Hematopoietic multipotent progenitor cell (in vitro differentiated cells): ENCODE measurements around the gene ATP1B1. TPM values are rescaled to one million over a fixed set of nuclear protein-coding genes. Genes with fewer than 3 reads are reported as not detected.

Experiments used
- DNase-seq, 3 donors: peaks; one replicate each; pipeline ENCODE4 v3.0.0-alpha.2; 2011 to 2015; ENCODE audit warnings: low read depth in 2 of 3, low spot score in 2 of 3
- total RNA-seq: library from RNA; depleted of rRNA; stranded (reverse); fragments of >200 nt; gene quantifications from one replicate; pipeline ENCODE4 v1.2.3, GENCODE V29; 2012

ATP1B1 gene
- 14.3 TPM for total RNA-seq

DNA sequence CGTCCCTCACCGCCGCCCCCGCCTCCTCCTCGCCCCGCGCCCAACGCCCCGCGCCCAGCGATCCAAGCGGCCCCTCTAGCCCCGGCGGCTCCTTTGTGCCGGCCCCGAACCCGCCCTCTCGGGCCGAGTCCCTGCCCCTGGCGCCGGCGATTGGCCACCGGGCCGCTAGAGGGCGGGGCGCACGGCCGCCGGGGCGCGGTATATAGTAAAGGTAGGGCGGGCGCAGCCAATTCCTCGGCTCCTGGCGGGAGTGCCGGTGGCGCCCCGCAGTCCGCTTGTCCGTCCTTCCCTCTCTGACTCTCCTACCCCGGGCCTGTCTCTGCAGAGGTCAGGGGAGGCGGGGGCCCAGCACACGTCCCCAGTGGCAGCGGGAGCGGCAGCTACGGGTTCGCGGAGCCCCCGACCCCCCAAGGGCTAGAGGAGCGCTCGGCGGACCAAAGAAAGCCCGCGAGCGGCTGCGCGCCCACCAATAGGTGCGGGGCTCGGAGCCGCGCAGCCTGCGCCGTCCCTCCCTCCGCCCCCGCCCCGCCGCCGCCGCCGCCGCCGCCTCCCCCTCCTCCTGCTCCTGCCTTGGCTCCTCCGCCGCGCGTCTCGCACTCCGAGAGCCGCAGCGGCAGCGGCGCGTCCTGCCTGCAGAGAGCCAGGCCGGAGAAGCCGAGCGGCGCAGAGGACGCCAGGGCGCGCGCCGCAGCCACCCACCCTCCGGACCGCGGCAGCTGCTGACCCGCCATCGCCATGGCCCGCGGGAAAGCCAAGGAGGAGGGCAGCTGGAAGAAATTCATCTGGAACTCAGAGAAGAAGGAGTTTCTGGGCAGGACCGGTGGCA lies at the start of gene ATP1B1:
Gene ATP1B1 (plus strand): TSS at position 596 of the 826 bp plus-strand sequence. CDS start 140 bp downstream, at position 736.
- peak; percentile 53 to 91 (median 84) for DNase-seq

DNA sequence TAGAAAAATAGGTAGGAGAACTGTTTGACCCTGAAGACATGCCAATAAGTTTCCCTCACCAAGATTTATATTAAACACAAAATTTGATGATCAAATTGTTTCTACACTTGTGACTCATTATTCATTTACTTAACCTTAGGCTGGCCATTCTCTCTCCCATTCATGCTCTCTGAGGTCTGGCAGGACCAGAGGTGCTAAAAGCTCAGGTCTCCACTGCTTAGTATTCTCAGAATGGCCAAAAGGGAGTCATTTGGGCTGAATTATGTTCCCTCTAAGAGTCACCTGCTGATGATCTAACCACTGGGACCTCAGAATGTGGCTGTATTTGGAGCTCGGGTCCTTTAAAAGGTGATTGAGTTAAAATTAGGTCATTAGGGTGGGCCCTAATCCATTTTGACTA lies 47.1 kb upstream of the ATP1B1 start:
- DNase-seq: no peak

DNA sequence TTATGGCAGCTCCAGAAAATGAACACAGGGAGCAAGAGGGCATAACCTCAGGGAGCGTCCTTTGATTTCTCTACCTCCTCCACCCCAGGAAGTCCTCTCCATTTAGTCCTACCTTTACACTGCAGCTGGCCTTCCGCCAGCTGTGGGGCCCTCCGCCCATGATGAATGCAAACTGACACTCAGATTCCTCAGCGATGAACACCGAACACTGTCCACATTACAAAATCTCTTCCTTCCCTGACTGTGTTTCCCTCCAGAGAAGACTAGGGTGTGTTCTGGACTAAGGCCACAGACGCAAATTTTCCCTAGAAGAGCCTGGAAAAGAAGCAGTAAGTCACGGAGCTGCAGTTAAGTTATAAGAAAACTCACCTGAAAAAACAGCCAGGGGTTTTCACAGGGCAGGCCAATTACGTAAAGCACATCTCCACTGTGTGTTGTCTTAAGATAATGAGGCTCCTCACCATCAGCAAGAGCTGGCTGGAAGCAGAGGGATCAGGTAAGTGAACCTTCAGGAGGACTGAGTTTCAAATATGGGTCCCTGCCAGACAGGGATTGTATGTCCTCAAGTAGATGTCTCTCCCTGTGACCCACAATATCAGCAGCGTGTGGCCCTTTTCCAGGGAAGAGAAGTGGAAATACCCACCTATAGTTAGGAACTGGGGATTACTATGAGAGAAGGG lies 46.3 kb upstream of the ATP1B1 start:
- DNase-seq: no peak

DNA sequence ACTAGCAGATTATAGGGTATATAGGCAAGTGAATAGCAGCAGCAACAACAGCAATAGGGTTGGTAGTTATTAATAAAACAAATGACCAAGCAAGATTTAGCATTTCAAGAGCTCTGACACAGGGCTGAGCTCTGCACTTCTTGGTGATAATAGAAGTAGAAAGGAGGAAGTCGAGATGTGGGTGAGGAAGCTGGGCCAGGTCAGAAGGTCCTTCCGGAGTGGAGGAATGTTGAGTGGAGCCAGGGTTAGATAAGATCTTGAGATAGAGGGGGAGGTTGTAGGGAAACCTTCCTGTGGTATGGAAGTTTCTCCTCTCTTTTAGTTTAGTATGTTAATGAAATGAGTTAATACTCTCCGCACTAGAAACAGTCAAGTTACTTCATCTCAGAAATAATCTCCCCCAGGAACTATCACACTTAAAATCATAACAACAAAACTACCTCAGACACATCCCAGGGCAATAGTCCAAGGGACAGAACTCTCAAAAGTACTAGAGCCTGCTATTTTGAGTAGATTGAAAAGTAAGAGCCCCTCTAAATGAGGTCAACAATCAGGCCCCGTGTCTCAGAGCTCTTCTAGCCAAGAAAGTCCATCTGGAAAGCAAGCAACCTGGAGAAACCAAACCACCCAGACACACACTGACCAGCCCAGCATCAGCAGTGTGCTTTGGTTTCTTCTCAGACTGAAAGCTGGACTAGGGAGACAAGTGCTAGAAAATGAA lies 45.4 kb upstream of the ATP1B1 start:
- peak in 1 of 3 donors; percentile 53 for DNase-seq

DNA sequence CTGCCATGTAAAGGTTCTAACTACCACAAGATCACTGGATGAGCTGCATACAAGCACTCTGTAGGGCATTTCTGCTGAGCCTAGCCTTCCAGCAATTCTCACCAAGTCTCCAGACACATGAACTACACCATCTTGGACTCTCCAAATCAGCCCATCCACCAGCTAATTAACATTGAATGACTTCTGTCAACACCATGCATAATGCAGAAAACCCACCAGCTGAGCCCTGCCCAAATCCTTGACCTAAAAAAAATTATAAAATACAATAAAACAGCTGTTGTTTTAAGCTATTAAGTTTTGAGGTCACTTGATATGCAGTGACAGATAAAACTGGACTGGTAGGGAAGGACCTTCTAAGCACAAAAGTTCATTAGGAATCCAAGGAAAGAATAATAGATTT lies 44.3 kb upstream of the ATP1B1 start:
- DNase-seq: no peak

DNA sequence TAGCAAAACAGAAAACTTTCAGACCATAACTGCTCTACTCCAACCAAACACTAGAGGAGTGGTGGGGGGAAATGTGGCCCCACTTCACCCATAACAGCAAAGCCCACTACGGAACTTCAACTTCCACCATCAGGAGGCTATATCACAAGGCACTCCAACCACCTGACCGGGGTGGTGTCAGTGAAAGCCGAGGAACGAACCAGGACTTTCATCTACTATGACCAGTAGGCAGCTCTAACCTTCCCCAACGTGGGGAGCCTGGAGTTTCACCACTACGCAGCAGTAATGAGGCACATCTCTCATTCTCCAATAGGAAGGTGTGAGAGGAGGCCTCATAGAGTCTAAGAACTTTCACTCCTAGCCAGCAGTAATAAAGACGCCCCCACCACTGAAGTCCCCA lies 42.4 kb upstream of the ATP1B1 start:
- DNase-seq: no peak

DNA sequence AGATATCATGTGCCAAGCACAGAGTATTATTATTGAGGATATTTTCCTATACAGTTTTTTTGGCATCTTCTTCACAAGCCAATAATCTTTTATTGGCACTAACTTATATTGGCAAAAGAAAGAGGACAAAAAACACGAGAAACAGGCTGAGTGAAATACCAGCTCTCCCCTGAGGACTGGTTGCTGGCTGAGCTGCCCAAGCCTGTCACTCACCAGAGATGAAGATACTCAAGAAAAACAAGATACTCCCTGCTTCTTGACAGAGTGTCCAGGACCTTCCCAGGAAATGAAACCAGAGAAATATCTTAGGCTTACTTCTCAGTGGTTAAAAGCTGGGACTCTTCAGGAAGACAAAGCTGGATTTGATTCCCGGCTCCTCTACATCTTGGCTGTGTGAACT lies 35.9 kb upstream of the ATP1B1 start:
- no peak for DNase-seq

DNA sequence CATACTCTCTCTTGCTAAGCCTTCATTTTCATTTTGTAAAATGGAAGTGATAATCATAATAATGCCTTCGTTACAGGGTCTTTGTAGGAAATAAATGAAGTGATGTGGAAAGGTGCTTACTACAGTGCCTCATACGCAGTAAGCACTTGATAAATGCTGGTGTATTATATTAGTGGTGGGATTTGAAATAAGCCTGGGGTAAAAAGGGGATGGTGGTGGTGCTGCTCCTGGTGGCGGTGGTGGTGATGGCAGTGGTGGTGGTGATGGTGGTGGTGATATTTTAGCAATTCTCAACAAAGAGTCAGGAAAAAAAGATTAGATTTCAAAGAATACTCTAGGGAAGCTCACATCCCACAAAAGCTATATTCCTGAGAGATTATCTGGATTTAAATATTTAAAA lies 35.5 kb upstream of the ATP1B1 start:
- DNase-seq: no peak

DNA sequence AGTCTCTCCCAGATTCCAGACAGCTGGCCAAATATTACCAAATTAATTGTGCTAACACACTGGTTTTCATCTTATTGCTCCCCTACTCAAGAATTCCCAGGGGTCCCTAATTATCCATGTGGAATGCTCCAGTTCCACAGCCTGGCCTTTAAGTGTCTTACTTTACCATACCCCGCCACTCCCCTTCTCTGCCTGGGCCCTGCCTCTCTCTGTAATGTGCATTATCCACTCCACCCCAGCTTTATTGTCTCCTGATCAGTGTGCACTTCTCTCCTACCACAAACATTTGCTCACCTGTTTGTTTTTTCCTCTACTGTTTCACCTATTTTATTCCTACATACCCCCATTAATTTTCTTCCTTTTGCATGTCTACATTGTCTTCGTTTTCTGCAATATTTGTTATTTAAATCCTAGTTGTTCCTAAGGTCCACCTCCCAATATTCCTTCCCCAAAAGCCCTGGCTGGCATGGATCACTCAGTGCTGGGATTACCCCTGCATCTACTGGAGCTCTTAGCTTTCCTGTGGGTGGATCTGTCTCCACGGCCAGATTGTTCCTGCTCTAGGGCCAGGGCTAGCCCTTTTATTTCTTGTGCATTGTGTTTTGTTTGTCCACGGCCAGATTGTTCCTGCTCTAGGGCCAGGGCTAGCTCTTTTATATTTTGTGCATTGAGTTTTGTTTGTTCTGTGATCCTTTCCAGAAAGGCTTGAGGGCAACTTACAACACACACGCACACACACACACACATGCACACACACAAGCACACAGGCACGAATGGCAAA lies 33.4 kb upstream of the ATP1B1 start:
- DNase-seq: no peak

DNA sequence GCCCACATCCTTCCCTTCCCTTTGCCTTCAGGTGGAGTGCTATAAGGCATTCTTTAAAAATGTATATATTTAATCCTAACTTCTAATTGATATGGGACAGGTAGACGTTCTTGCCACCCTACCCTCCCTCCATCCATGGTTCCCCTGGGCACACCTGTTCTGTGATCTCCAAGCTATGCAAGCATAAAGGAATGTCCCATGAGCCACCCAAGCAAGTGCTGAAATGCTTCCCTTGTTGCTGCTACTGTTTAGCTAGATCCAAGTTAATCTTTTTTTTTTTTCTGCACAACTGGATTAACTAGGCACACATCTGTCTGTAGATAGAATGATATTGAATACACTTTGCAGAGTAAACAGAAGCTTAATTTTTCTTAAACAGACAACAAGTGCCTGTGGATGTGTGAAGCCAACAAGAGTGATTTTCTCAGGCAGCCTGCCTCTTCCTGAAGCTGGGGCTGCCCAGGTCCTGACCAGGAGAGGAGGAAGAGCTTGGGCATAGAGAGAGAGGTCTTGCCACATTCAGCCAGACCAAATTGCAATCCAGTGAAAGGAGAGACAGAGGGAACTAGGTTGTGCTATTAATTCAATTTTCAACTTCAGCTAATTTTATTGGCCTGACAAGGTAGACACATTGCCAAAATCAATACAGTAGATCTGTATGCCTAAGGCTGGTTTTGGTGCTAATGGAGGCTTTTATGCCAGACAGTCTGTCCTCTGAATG lies 28.2 kb upstream of the ATP1B1 start:
- DNase-seq: no peak

DNA sequence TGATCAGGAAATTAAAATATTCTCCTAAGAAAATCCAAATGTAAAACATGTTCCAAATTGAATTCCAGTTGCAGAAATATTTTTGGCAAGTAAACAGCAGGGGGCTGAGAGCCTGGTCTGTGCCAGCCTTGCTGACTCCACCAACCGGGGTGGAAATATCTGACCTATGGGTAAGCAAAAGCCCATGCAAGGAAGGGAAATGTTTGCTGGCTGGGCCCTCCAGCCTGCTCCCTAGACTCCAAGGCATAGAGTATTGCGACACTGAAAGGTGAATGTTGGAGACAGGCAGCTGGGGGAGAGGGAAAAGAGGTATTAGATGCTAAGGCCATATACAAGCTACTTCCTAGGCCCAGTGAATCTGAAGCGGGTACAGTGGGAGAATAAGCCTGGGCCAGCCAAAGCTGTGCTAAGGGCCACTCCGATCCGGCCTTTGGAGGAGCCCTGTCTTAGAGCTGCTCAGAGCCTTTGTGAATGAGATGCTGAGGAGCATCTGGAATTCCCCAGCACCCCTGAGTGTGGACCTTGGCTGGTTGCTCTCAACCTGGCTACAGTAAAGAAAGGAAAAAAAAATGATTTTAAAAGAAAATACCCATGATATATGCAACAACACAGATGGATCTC lies 24.9 kb upstream of the ATP1B1 start:
- no peak for DNase-seq

DNA sequence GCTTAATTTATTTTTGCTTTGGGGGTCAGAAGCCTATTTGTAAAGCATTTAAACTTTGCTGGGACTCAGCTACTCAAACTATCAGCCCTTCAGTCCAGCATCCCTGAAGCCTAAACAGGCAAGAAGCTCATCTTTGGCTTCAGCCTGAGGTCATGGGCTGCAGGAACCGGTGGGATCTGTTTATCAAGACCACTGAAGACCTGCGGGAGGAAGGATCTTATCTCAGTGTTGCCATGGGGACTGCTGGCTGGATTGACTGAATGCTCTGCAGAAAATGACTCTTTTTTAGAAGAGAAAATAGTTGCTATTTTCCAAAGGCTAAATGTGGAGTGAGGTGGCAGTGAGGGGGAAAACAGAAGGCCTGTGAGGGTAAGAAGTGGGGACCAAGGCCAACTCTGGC lies 20.6 kb upstream of the ATP1B1 start:
- DNase-seq: no peak

DNA sequence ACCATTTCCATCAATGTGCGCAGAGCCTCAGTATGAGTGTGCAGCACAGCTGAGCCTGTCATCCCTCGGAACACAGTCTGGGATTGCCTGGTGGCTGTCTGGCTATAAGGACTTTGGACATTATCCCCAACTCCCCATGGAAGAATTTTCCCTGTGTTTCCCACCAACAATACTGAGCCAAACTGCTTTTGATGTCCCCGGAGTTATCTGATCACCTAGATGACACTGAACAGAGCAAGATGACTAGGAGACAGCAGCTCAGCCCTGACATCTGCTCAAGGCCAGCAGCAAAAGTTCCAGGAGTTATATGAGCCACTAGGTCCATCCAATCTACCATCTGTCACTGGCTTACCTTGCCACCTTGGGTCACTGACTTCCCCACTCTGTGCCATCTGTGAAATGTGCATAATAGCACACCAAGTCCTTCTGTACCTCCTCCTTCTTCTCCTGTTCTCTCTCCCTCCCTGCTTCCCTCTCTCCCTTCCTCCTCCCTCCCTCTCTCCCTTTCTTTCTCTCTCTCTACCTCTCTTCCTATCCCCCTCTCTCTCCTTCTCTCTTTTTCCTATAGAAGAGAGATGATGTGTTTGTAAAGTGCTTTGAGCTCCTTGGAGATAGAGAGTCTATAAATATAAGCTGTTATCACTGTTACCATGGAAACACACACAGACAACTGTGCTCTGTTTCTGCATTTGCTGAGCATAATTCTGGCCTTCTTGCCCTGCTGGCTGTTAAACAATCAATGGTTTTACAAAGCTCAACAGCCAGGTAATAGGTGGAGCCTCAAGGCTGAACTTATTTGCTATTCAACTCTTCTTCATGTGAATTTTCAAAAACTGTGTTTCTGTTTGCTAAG lies 19.7 kb upstream of the ATP1B1 start:
- DNase-seq: peak in 2 of 3 donors; percentile 35 to 71

DNA sequence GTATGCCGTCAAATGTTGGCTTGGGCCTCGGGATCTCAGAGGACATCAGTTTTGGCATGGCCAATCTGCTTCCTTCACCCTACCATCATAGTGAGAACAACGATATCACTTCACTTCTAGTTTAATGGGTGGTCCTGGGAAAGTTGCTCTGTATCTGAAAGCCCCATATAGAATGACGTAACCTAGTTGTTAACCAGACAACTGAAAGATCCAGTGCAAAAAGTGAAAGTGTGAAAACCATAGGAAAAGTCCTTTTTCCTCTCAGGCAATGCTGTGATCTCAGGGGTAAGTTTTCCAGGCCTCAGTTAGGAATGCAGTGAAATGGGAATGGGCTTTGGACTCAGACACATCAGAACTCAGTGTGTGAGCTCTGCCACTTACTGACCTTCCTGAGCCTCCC lies 18.6 kb upstream of the ATP1B1 start:
- no peak for DNase-seq

DNA sequence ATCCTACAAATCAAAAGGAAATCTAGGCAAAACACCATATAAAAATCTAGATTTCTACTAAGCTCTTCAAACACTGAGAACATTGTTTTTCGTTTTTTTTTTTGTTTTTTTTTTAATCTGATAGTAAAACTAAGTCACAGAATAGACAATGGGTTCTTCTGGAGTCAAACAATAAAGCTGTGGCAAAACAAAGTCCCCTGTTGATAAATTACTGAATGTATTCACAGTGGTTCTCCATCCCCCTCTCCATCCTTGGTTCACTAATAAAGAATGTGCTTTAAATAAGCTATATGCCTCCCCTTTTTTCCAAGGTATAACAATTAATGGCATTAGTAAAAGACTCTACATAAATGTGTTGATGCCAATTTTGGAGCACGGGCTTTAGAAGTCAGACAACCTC lies 16.7 kb upstream of the ATP1B1 start:
- no peak for DNase-seq

DNA sequence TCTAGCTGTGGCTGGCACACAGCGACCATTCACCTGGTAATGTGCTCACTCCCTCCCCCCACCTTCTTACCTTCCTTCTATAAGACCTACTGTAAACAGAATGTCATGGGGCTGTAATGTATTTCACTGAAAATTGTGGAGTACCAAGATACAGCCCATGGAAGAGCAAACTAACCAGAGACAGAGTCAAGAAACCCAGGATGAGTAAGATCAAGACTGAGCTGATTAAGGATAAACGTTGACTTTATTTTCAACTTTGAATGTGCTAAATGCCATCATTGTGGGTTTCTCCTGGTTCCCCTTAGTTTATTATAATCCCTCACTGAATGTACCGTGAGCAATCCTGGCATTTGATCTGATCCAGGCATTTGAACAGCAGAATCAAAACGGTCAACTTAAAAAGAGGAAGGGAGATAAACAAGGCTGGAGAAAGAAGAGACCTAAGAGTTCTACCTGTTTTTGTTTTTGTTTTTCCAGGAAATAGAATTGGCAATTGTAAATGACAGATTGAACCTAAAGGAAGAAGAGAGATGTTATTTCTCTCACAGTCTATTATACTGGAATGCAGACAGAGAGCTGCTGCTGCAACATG lies 16.1 kb upstream of the ATP1B1 start:
- DNase-seq: no peak

DNA sequence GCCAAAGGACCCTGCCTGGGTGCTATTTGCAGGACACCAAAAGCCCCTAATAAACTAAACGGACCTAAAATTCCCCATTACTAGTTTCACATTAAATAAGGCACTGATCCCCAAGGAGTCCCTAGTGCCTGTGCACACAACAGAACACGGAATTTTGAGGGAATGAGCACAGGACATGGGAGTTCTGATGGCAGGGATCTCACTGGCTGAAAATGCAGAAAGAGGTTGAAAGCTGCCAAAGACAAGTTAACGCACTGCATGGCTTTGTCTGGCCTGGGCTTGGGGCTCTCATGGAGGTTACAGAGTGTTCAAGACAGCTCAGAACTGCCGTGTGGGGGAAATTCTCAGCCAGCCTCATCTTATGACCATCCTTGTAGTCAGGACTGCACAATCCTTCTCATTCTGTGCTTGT lies 15.6 kb upstream of the ATP1B1 start:
- DNase-seq: no peak

DNA sequence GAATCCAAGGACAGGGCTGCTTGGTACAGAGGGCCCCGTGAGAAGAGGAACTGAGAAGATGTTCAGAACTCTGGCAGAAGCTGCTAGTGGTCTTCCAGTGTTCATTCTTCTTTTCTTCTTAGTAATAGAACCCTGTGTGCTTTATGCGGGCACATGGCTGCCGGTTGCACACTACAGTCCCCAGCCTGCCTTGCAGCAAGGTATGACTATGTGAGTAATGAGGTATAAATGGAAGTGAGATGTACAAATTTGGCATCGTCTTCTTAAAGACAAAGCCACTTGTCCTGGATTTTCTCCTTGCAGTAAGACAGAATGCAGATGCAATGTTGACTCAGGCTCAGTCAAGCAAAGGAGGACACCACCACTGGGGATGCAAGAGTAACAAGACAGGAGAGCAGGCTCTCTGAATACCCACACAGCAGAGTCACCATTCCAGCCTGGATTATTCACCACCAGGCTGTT lies 15.0 kb upstream of the ATP1B1 start:
- no peak for DNase-seq
